H1 (cell line): Measurements from ENCODE around the gene HOXA11. TPM values are rescaled to one million over a fixed set of nuclear protein-coding genes. Genes with fewer than 3 reads are reported as not detected.

Experiments used
- CTCF ChIA-PET: fragments of 300-600 bp; sonication (Branson Sonifier 250); formaldehyde crosslinking; loops from one replicate; lab custom pipeline; 2021; ENCODE audit not compliant: partially characterized antibody; lab: Charles Lee
- POLR2A ChIA-PET: fragments of 300-600 bp; sonication (Branson Sonifier 250); formaldehyde crosslinking; loops from one replicate; lab custom pipeline; 2021; ENCODE audit warnings: inconsistent platforms; ENCODE audit not compliant: partially characterized antibody; lab: Charles Lee
- DNase-seq, 2 experiments: peaks; one replicate each; pipeline versions ENCODE4 v3.0.0 to v3.0.0-alpha.2; 2010 to 2022; ENCODE audit warnings: low spot score in 2 of 2, low read depth in 1 of 2, mixed read lengths in 1 of 2
- FAIRE-seq: peaks from 2 replicates; lab custom pipeline; 2011; peaks lifted over from hg19 to GRCh38; lab: Jason Lieb, UNC
- H2AFZ ChIP-seq: 2 replicates; pipeline ENCODE4 v1.8.1; 2012; ENCODE audit warnings: low read length, inconsistent platforms
- H2AK5ac ChIP-seq: 2 replicates; pipeline ENCODE4 v1.6.1; 2013; ENCODE audit warnings: low read depth, low read length
- H2BK120ac ChIP-seq: replicated peaks from 2 replicates; pipeline ENCODE3; 2013; ENCODE audit warnings: low read depth, low read length, inconsistent platforms
- H2BK12ac ChIP-seq: 2 replicates; pipeline ENCODE4 v1.6.1; 2013; ENCODE audit warnings: low read depth, low read length
- H2BK15ac ChIP-seq: 2 replicates; pipeline ENCODE4 v1.6.1; 2013; ENCODE audit warnings: low read length
- H2BK20ac ChIP-seq: 2 replicates; pipeline ENCODE4 v1.6.1; 2013; ENCODE audit warnings: low read length
- H2BK5ac ChIP-seq: 2 replicates; pipeline ENCODE4 v1.6.1; 2013; ENCODE audit warnings: low read depth, low read length
- H3K14ac ChIP-seq: 2 replicates; pipeline ENCODE4 v1.6.1; 2013; ENCODE audit warnings: inconsistent platforms; ENCODE audit not compliant: insufficient read length
- H3K18ac ChIP-seq: 2 replicates; pipeline ENCODE4 v1.6.1; 2013; ENCODE audit warnings: low read length; ENCODE audit errors: extremely low read depth
- H3K23ac ChIP-seq: 2 replicates; pipeline ENCODE4 v1.6.1; 2013; ENCODE audit warnings: inconsistent platforms; ENCODE audit not compliant: insufficient read length
- H3K23me2 ChIP-seq: 2 replicates; pipeline ENCODE4 v1.6.1; 2013; ENCODE audit warnings: low read depth, low read length
- H3K27ac ChIP-seq: 2 replicates; pipeline ENCODE4 v1.6.1; 2011; ENCODE audit warnings: low read depth, low read length, inconsistent platforms
- H3K27me3 ChIP-seq, 4 experiments: replicated peaks in 1 of 4; 1 replicate in 1 of 4; 2 replicates in 3 of 4; pipeline versions ENCODE4 v1.6.1 to v1.8.1; 2011 to 2013; ENCODE audit warnings: low read length in 3 of 4, mild to moderate bottlenecking in 3 of 4, inconsistent platforms in 2 of 4, mixed read lengths in 2 of 4, moderate library complexity in 1 of 4; ENCODE audit not compliant: control insufficient read depth in 3 of 4, insufficient read depth in 3 of 4; ENCODE audit errors: extremely low read depth in 1 of 4
- H3K36me3 ChIP-seq, 4 experiments: 2 replicates each; pipeline versions ENCODE4 v1.6.1 to v1.8.1; 2011 to 2013; ENCODE audit warnings: mild to moderate bottlenecking in 4 of 4, low read length in 3 of 4, moderate library complexity in 2 of 4, control low read depth in 1 of 4, inconsistent platforms in 1 of 4; ENCODE audit not compliant: insufficient read depth in 4 of 4, control insufficient read depth in 2 of 4
- H3K4ac ChIP-seq: replicated peaks from 2 replicates; pipeline ENCODE3; 2013; ENCODE audit warnings: low read length, low read depth, mixed read lengths, inconsistent platforms; ENCODE audit not compliant: insufficient read length
- H3K4me1 ChIP-seq, 4 experiments: replicated peaks in 1 of 4; 1 replicate in 1 of 4; 2 replicates in 3 of 4; pipeline versions ENCODE4 v1.6.1 to v1.8.1; 2011 to 2013; ENCODE audit warnings: low read length in 3 of 4, inconsistent platforms in 2 of 4, mixed read lengths in 1 of 4; ENCODE audit not compliant: insufficient read depth in 4 of 4, control insufficient read depth in 3 of 4
- H3K4me2 ChIP-seq, 2 experiments: 2 replicates each; pipeline versions ENCODE4 v1.6.1 to v1.8.1; 2011 to 2013; ENCODE audit warnings: low read depth in 2 of 2, low read length in 2 of 2, control low read depth in 1 of 2, inconsistent platforms in 1 of 2, mild to moderate bottlenecking in 1 of 2; ENCODE audit not compliant: insufficient read depth in 1 of 2
- H3K4me3 ChIP-seq, 4 experiments: fragments of 200-600, 300-600 bp in 1 of 4; sonication (generic), shearing (Covaris generic), sonication (Bioruptor Twin) in 1 of 4; 2 replicates each; pipeline versions ENCODE4 v1.5.1 to v1.8.1; 2011 to 2016; ENCODE audit warnings: low read length in 4 of 4, low read depth in 3 of 4, control low read depth in 2 of 4, inconsistent platforms in 2 of 4, mild to moderate bottlenecking in 2 of 4, mixed read lengths in 1 of 4, moderate library complexity in 1 of 4; ENCODE audit not compliant: insufficient read depth in 2 of 4; ENCODE audit errors: extremely low read depth in 1 of 4
- H3K56ac ChIP-seq: replicated peaks from 2 replicates; pipeline ENCODE3; 2013; ENCODE audit warnings: low read depth, mild to moderate bottlenecking, mixed read lengths, low read length, inconsistent platforms; ENCODE audit not compliant: insufficient read length
- H3K79me1 ChIP-seq: 2 replicates; pipeline ENCODE4 v1.6.1; 2013; ENCODE audit warnings: low read depth, low read length, control low read depth
- H3K79me2 ChIP-seq, 2 experiments: 2 replicates each; pipeline versions ENCODE4 v1.6.1 to v1.8.1; 2012 to 2013; ENCODE audit warnings: low read length in 2 of 2, mild to moderate bottlenecking in 2 of 2, inconsistent platforms in 1 of 2; ENCODE audit not compliant: insufficient read depth in 2 of 2, control insufficient read depth in 1 of 2
- H3K9ac ChIP-seq, 4 experiments: replicated peaks in 1 of 4; 1 replicate in 1 of 4; 2 replicates in 3 of 4; pipeline versions ENCODE4 v1.6.1 to v1.8.1; 2011 to 2013; ENCODE audit warnings: low read depth in 3 of 4, low read length in 3 of 4, control low read depth in 2 of 4, mild to moderate bottlenecking in 2 of 4, moderate library complexity in 2 of 4, inconsistent platforms in 1 of 4; ENCODE audit errors: extremely low read depth in 1 of 4
- H3K9me3 ChIP-seq, 2 experiments: 2 replicates each; pipeline versions ENCODE4 v1.6.1 to v1.8.1; 2012 to 2013; ENCODE audit warnings: mild to moderate bottlenecking in 2 of 2, moderate library complexity in 2 of 2, control low read depth in 1 of 2, inconsistent platforms in 1 of 2, low read depth in 1 of 2, low read length in 1 of 2, mixed read lengths in 1 of 2; ENCODE audit not compliant: insufficient read depth in 2 of 2
- H4K20me1 ChIP-seq, 2 experiments: replicated peaks in 1 of 2; 2 replicates each; pipeline versions ENCODE3 to v1.8.1; 2011 to 2013; ENCODE audit warnings: inconsistent platforms in 2 of 2, low read length in 2 of 2, mild to moderate bottlenecking in 1 of 2; ENCODE audit not compliant: insufficient read depth in 2 of 2, control insufficient read depth in 1 of 2
- H4K5ac ChIP-seq: 2 replicates; pipeline ENCODE4 v1.6.1; 2013; ENCODE audit warnings: low read length, low read depth, mixed read lengths, inconsistent platforms; ENCODE audit not compliant: insufficient read length
- H4K8ac ChIP-seq: 2 replicates; pipeline ENCODE4 v1.8.0; 2013; ENCODE audit warnings: mild to moderate bottlenecking, moderate library complexity, low read length, inconsistent platforms; ENCODE audit not compliant: insufficient read depth; ENCODE audit errors: extremely low read depth
- H4K91ac ChIP-seq: replicated peaks from 2 replicates; pipeline ENCODE3; 2013; ENCODE audit warnings: low read length, mixed read lengths, inconsistent platforms; ENCODE audit not compliant: insufficient read length
- BACH1 ChIP-seq: IDR thresholded peaks from 2 replicates; pipeline ENCODE4 v1.6.1; 2012; ENCODE audit warnings: low read length, improper control_type of control experiment
- BCL11A ChIP-seq, 2 experiments: IDR thresholded peaks; one replicate each; pipeline ENCODE4 v1.6.1; 2011; ENCODE audit warnings: low read depth in 2 of 2, low read length in 2 of 2, mild to moderate bottlenecking in 2 of 2
- CHD1 ChIP-seq: IDR thresholded peaks from 2 replicates; pipeline ENCODE4 v1.6.1; 2012; ENCODE audit warnings: low read depth, low read length, improper control_type of control experiment
- EZH2 ChIP-seq: fragments of 200-600 bp; sonication (generic); IDR thresholded peaks from 2 replicates; pipeline ENCODE4 v1.7.1; 2012; ENCODE audit warnings: low read depth, mild to moderate bottlenecking, moderate library complexity, low read length, inconsistent platforms; ENCODE audit not compliant: severe bottlenecking
- FOSL1 ChIP-seq: IDR thresholded peaks from 2 replicates; pipeline ENCODE4 v1.6.1; 2011; ENCODE audit warnings: mild to moderate bottlenecking, low read depth, low read length, moderate library complexity; ENCODE audit not compliant: insufficient read depth
- JUND ChIP-seq: IDR thresholded peaks from 2 replicates; pipeline ENCODE4 v1.6.1; 2011; ENCODE audit warnings: mild to moderate bottlenecking, improper control_type of control experiment, low read length
- MAFK ChIP-seq: IDR thresholded peaks from 2 replicates; pipeline ENCODE4 v1.6.1; 2012; ENCODE audit warnings: low read depth, mild to moderate bottlenecking, improper control_type of control experiment, low read length
- PHF8 ChIP-seq: fragments of 200-600 bp; sonication (generic); conservative IDR thresholded peaks from 2 replicates; pipeline ENCODE4 v1.7.1; 2012; ENCODE audit warnings: low read depth, mild to moderate bottlenecking, inconsistent platforms, low read length, moderate library complexity
- SP1 ChIP-seq: IDR thresholded peaks from 2 replicates; pipeline ENCODE4 v1.6.1; 2011; ENCODE audit warnings: low read depth, low read length
- SRF ChIP-seq: IDR thresholded peaks from 2 replicates; pipeline ENCODE4 v1.6.1; 2011; ENCODE audit warnings: mild to moderate bottlenecking, low read depth, low read length, moderate library complexity
- SUZ12 ChIP-seq: fragments of 200-600 bp; sonication (generic); IDR thresholded peaks from 2 replicates; pipeline ENCODE4 v1.6.1; 2012; ENCODE audit warnings: mild to moderate bottlenecking, inconsistent platforms, low read length, moderate library complexity, mixed read lengths
- ZNF274 ChIP-seq: IDR thresholded peaks from 2 replicates; pipeline ENCODE4 v1.7.0; 2012; ENCODE audit warnings: low read length, borderline replicate concordance; ENCODE audit errors: extremely low read depth
- WGBS, 2 experiments: shearing (Covaris generic) in 1 of 2; methylation state at CpG; one replicate each; pipeline versions ENCODE4 v1.1.6 to v1.1.7; 2013 to 2015; ENCODE audit warnings: low lambda C conversion rate in 2 of 2, mixed read lengths in 2 of 2, inconsistent platforms in 1 of 2, low coverage in 1 of 2, missing lambda C conversion rate in 1 of 2; ENCODE audit not compliant: insufficient replicate concordance in 2 of 2, insufficient coverage in 1 of 2, insufficient read length in 1 of 2; ENCODE audit errors: extremely low coverage in 1 of 2, missing lambda C conversion rate in 1 of 2; 5-methylcytosine and 5-hydroxymethylcytosine counted together
- polyA plus RNA-seq, 7 experiments: library from polyadenylated mRNA; depleted of rRNA in 3 of 7; stranded (reverse) in 5 of 7; unstranded in 2 of 7; fragments of >200 nt in 5 of 7; fragments of 200-250 nt in 2 of 7; gene quantifications; 1 replicate in 5 of 7; 2 replicates in 1 of 7; 4 replicates in 1 of 7; pipeline versions ENCODE4 v1.2.1 to v1.2.3, GENCODE V29; 2011 to 2013; ENCODE audit warnings: missing spikeins in 2 of 7, mixed read lengths in 2 of 7
- total RNA-seq: library from RNA; stranded (reverse); fragmentation: NEBNext Ultra II Directional; extraction: Animal tissue kit (Norgen Biotek cat#: 25700); gene quantifications from 2 replicates; pipeline ENCODE4 v1.2.1, GENCODE V29; 2021

The HOXA11 gene
- total and polyA plus RNA-seq, 2 of the 8 experiments (the other 6 are each of a cell fraction or from before 2014, with no cell fraction given), result not detected

DNA sequence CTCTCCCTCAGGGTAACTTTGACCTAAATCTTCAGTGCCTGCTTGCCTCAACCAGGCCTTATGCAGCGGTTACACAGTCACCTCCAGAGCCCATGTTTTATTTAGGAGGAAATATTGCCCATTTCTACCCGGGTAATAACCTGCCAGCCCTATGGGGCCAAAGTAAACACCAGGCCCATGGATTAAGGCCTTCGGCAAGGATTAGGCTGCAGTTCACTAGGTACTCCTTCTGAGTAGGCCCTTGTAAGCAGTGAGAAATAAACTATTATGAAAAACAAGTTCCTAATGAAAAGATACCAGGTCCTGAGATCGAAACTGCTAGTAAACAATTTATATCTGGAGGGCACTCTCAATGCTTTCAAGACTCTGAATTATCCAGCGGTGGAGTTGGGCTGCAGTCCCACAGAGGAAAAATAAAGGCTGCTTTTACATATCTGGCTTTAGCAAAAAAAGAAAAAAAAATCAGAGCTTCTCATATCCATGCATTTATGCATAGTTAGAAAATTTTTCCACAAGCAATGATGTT, 7.2 kb downstream of the HOXA11 start:
- ChIA-PET CTCF (interaction anchor here (0.6 to 2.4 kb wide), 10 partner anchors 9 to 194 kb away, joined by 3 to 8 read pairs (median 4); no protein-coding TSS in a partner anchor), POLR2A (no interaction called here)
- no peaks in the 10 kb centered on the region; the same call in 1 of the 2 replicates for H3K23me2 ChIP-seq
- no peaks in the 10 kb centered on the region for H3K79me2 ChIP-seq
- H3K14ac ChIP-seq, result no peak overlapping the region
- no peak overlapping the region for H3K4me3 ChIP-seq
- H4K5ac ChIP-seq, result no peak overlapping the region
- peaks cover 0 to 14% (median 0%) of the 10 kb centered on the region in 4 experiments; a peak in 1 of 8 replicates for H3K36me3 ChIP-seq
- no peak overlapping the region for H3K4me2 ChIP-seq
- H3K4ac ChIP-seq, result no peak overlapping the region
- no peak overlapping the region for H2BK15ac ChIP-seq
- no peak overlapping the region for H2AFZ ChIP-seq
- no peak overlapping the region for H3K23ac ChIP-seq
- no peak overlapping the region for H3K27ac ChIP-seq
- H3K18ac ChIP-seq, result no peak overlapping the region
- H3K9me3 ChIP-seq, result no peaks in the 10 kb centered on the region; a peak in 1 of 4 replicates
- peaks cover 99 to 100% (median 100%) of the 10 kb centered on the region in 4 experiments for H3K27me3 ChIP-seq
- no peak overlapping the region for H2BK120ac ChIP-seq
- TF ChIP-seq EZH2 (peak; percentile 67), SRF (no peak), BCL11A (IDR thresholded peaks at IDR 0.05; ENCODE audit: low read depth in 2 of 2, low read length in 2 of 2) (no peak), CHD1 (no peak), FOSL1 (no peak), PHF8 (no peak), SP1 (no peak), ZNF274 (no peak), SUZ12 (peak; percentile 84), JUND (no peak), MAFK (no peak), BACH1 (no peak)
- H3K79me1 ChIP-seq, result no peaks in the 10 kb centered on the region
- no peak overlapping the region for H4K8ac ChIP-seq
- no peak overlapping the region for H4K91ac ChIP-seq
- H2AK5ac ChIP-seq, result no peak overlapping the region
- no peak overlapping the region for H3K9ac ChIP-seq
- WGBS, 2 experiments, result 45% methylated on average over 5 of the region's 5 CpGs; no CpG with 5 or more reads in 1 of the 2 experiments
- H2BK20ac ChIP-seq, result no peak overlapping the region
- peaks cover 39 to 56% of the 10 kb centered on the region in 2 experiments for H4K20me1 ChIP-seq
- peaks cover 4 to 9% (median 5%) of the 10 kb centered on the region in 4 experiments; a peak in 5 of 7 replicates for H3K4me1 ChIP-seq
- H3K56ac ChIP-seq, result no peak overlapping the region
- no peak overlapping the region for H2BK12ac ChIP-seq
- FAIRE-seq (no peak), DNase-seq (no peak)
- no peak overlapping the region for H2BK5ac ChIP-seq
